Hematopoietic multipotent progenitor cell treated with erythropoietin and hydrocortisone succinate and interleukin-3 and kit ligand, for 15 days (in vitro differentiated cells): ENCODE results near the gene AP3D1.

Source experiments
- DNase-seq: peaks from one replicate; pipeline ENCODE4 v3.0.0-alpha.2; 2015; ENCODE audit warnings: low spot score

Gene AP3D1

GRCh38 chr19:2084993-2085720 is 66.2 kb downstream of the AP3D1 start:
- no peak for DNase-seq

- DNase-seq = no peak
Measured at GRCh38 chr19:2083174-2083854, 68.1 kb downstream of the AP3D1 start.

- no peak for DNase-seq
Measured at GRCh38 chr19:2081873-2082810, 69.2 kb downstream of the AP3D1 start.

- DNase-seq = no peak
Measured at GRCh38 chr19:2080336-2080988, 70.9 kb downstream of the AP3D1 start.

- no peak for DNase-seq
Measured at GRCh38 chr19:2079865-2080301, 71.5 kb downstream of the AP3D1 start.

- DNase-seq = no peak
Measured at GRCh38 chr19:2079076-2079864, 72.1 kb downstream of the AP3D1 start.

- no peak for DNase-seq
Measured at GRCh38 chr19:2077833-2078619, 73.3 kb downstream of the AP3D1 start.

GRCh38 chr19:2077398-2077797 is 74.0 kb downstream of the AP3D1 start:
- DNase-seq = no peak

- no peak for DNase-seq
Measured at GRCh38 chr19:2076526-2076944, 74.8 kb downstream of the AP3D1 start.

GRCh38 chr19:2072757-2073551 is 78.4 kb downstream of the AP3D1 start:
- no peak for DNase-seq

GRCh38 chr19:2070986-2071673 is 80.2 kb downstream of the AP3D1 start:
- no peak for DNase-seq

GRCh38 chr19:2070436-2070827 is 80.9 kb downstream of the AP3D1 start:
- DNase-seq = no peak

GRCh38 chr19:2064788-2065524 is 86.4 kb downstream of the AP3D1 start:
- no peak for DNase-seq

GRCh38 chr19:2064395-2064787 is 87.0 kb downstream of the AP3D1 start:
- no peak for DNase-seq

GRCh38 chr19:2063824-2064223 is 87.5 kb downstream of the AP3D1 start:
- no peak for DNase-seq

GRCh38 chr19:2062770-2063169 is 88.6 kb downstream of the AP3D1 start:
- no peak for DNase-seq

- DNase-seq = no peak
Measured at GRCh38 chr19:2062389-2062729, 89.0 kb downstream of the AP3D1 start.
